KG1 (cell line): ENCODE measurements around the gene MRPL20.

ENCODE experiments used
- DNase-seq: peaks from one replicate; lab custom pipeline; 2025; lab: John Stamatoyannopoulos, UW

Gene MRPL20

GRCh38 chr1:1361233-1361981 is 45.7 kb downstream of the MRPL20 start:
- DNase-seq, result no peak

GRCh38 chr1:1360506-1361169 is 46.5 kb downstream of the MRPL20 start:
- no peak for DNase-seq

- no peak for DNase-seq
Observed at GRCh38 chr1:1359664-1360468, 47.2 kb downstream of the MRPL20 start.

- no peak for DNase-seq
Observed at GRCh38 chr1:1359308-1359663, 47.8 kb downstream of the MRPL20 start.

- no peak for DNase-seq
Observed at GRCh38 chr1:1358433-1359271, 48.4 kb downstream of the MRPL20 start, which contains the start of gene MXRA8. Gene MXRA8, minus strand, starts transcription at chr1:1358555. Its CDS starts 51 bp downstream, at chr1:1358504.

- DNase-seq, result no peak
Observed at GRCh38 chr1:1357871-1358432, 49.1 kb downstream of the MRPL20 start.

GRCh38 chr1:1356796-1357401 is 50.2 kb downstream of the MRPL20 start:
- DNase-seq, result no peak

GRCh38 chr1:1356166-1356795 is 50.8 kb downstream of the MRPL20 start:
- no peak for DNase-seq

GRCh38 chr1:1355416-1355815 is 51.7 kb downstream of the MRPL20 start:
- DNase-seq, result no peak

- no peak for DNase-seq
Observed at GRCh38 chr1:1354271-1355247, 52.5 kb downstream of the MRPL20 start.

- DNase-seq, result no peak
Observed at GRCh38 chr1:1353389-1354151, 53.5 kb downstream of the MRPL20 start.

- no peak for DNase-seq
Observed at GRCh38 chr1:1352786-1353388, 54.2 kb downstream of the MRPL20 start.
